GM23338 (cell line): ENCODE measurements around the gene ITPR2. TPM values are rescaled to one million over a fixed set of nuclear protein-coding genes. Genes with fewer than 3 reads are reported as not detected.

ENCODE experiments used
- ATAC-seq: fragments of 200-7000 bp; cut with Tn5 transposase; 3 replicates; pipeline ENCODE4 v1.9.1; 2020
- DNase-seq: peaks from one replicate; pipeline ENCODE4 v3.0.0-alpha.2; 2015; ENCODE audit warnings: low spot score
- H2AFZ ChIP-seq: fragments of 200-600 bp; sonication (generic); 2 replicates; pipeline ENCODE4 v1.8.0; 2016; ENCODE audit warnings: antibody characterized with exemption, mild to moderate bottlenecking, moderate library complexity
- H3F3A ChIP-seq: fragments of 200-600 bp; sonication (generic); replicated peaks from 2 replicates; pipeline ENCODE4 v1.8.0; 2017; ENCODE audit warnings: antibody characterized with exemption, mixed run types, low read depth
- H3K27ac ChIP-seq: fragments of 200-600 bp; sonication (generic); 2 replicates; pipeline ENCODE4 v1.6.1; 2016; ENCODE audit warnings: low read depth
- H3K27me3 ChIP-seq: fragments of 200-600 bp; sonication (generic); 2 replicates; pipeline ENCODE4 v1.8.0; 2016; ENCODE audit warnings: mild to moderate bottlenecking, mixed run types, moderate library complexity; ENCODE audit not compliant: insufficient read depth
- H3K36me3 ChIP-seq: fragments of 200-600 bp; sonication (generic); 2 replicates; pipeline ENCODE4 v1.8.0; 2016; ENCODE audit warnings: mild to moderate bottlenecking; ENCODE audit not compliant: insufficient read depth
- H3K4me1 ChIP-seq: fragments of 200-600 bp; sonication (generic); 2 replicates; pipeline ENCODE4 v1.8.0; 2016; ENCODE audit warnings: mild to moderate bottlenecking, moderate library complexity; ENCODE audit not compliant: insufficient read depth
- H3K4me2 ChIP-seq: fragments of 200-600 bp; sonication (generic); 2 replicates; pipeline ENCODE4 v1.7.1; 2017; ENCODE audit warnings: mixed run types
- H3K4me3 ChIP-seq: fragments of 200-600 bp; sonication (generic); 2 replicates; pipeline ENCODE4 v1.6.1; 2016; ENCODE audit warnings: mixed run types
- H3K79me2 ChIP-seq: fragments of 200-600 bp; sonication (generic); replicated peaks from 2 replicates; pipeline ENCODE4 v1.8.0; 2017; ENCODE audit warnings: mild to moderate bottlenecking; ENCODE audit not compliant: insufficient read depth
- H3K9me2 ChIP-seq: fragments of 200-600 bp; sonication (generic); 2 replicates; pipeline ENCODE4 v1.8.0; 2017; ENCODE audit not compliant: insufficient read depth
- H4K20me1 ChIP-seq: fragments of 200-600 bp; sonication (generic); replicated peaks from 2 replicates; pipeline ENCODE4 v1.8.0; 2017; ENCODE audit warnings: mild to moderate bottlenecking; ENCODE audit not compliant: insufficient read depth
- H3K27ac Mint-ChIP-seq: 2 replicates; pipeline ENCODE4 v1.8.0; 2020; ENCODE audit warnings: inconsistent platforms, mild to moderate bottlenecking, moderate library complexity, mixed read lengths
- H3K27me3 Mint-ChIP-seq: 3 replicates; pipeline ENCODE4 v1.8.0; 2022; ENCODE audit warnings: low read depth, mild to moderate bottlenecking, moderate library complexity, mixed read lengths, inconsistent platforms; ENCODE audit not compliant: insufficient read depth, poor library complexity
- H3K36me3 Mint-ChIP-seq: 3 replicates; pipeline ENCODE4 v1.8.0; 2021; ENCODE audit warnings: low read depth, mild to moderate bottlenecking, inconsistent platforms, moderate library complexity, mixed read lengths
- H3K4me1 Mint-ChIP-seq: 3 replicates; pipeline ENCODE4 v1.8.0; 2020; ENCODE audit warnings: mild to moderate bottlenecking, inconsistent platforms, mixed read lengths
- H3K4me3 Mint-ChIP-seq: 3 replicates; pipeline ENCODE4 v1.8.0; 2021; ENCODE audit warnings: moderate library complexity, mild to moderate bottlenecking, inconsistent platforms, mixed read lengths
- H3K9me3 Mint-ChIP-seq: 3 replicates; pipeline ENCODE4 v1.8.0; 2020; ENCODE audit warnings: moderate library complexity, mild to moderate bottlenecking, inconsistent platforms, mixed read lengths
- CREB1 ChIP-seq: fragments of 250-450 bp; sonication (Bioruptor Pico); IDR thresholded peaks from 2 replicates; pipeline ENCODE4 v1.5.0; 2020; ENCODE audit warnings: low read depth, mild to moderate bottlenecking, moderate library complexity
- EZH2 ChIP-seq: fragments of 200-600 bp; sonication (generic); IDR thresholded peaks from one replicate; pipeline ENCODE4 v1.8.0; 2017; ENCODE audit warnings: antibody characterized with exemption, mild to moderate bottlenecking, low read depth; ENCODE audit not compliant: unreplicated experiment
- EZH2phosphoT487 ChIP-seq: fragments of 200-600 bp; sonication (generic); IDR thresholded peaks from one replicate; pipeline ENCODE4 v1.8.1; 2018; ENCODE audit warnings: antibody characterized with exemption; ENCODE audit not compliant: unreplicated experiment
- JUNB ChIP-seq: IDR thresholded peaks from one replicate; pipeline ENCODE4 v1.6.1; 2016; ENCODE audit warnings: antibody characterized with exemption; ENCODE audit not compliant: unreplicated experiment
- NANOG ChIP-seq: IDR thresholded peaks from 2 replicates; pipeline ENCODE4 v1.6.1; 2016; ENCODE audit warnings: antibody characterized with exemption, borderline replicate concordance
- POLR2AphosphoS5 ChIP-seq: IDR thresholded peaks from 2 replicates; pipeline ENCODE4 v1.6.1; 2016; ENCODE audit warnings: antibody characterized with exemption, low read depth
- ZNF114 ChIP-seq: fragments of 250-450 bp; sonication (Bioruptor Pico); IDR thresholded peaks from 2 replicates; pipeline ENCODE4 v1.5.0; 2020; ENCODE audit warnings: mild to moderate bottlenecking, moderate library complexity
- ZNF331 ChIP-seq: fragments of 250-450 bp; sonication (Bioruptor Pico); IDR thresholded peaks from 2 replicates; pipeline ENCODE4 v1.5.0; 2020; ENCODE audit warnings: low read depth, mild to moderate bottlenecking, moderate library complexity
- polyA plus RNA-seq: library from polyadenylated mRNA; unstranded; fragments of >200 nt; fragmentation: Nextera tagmentation; extraction: Ambion mirVana; gene quantifications from 2 replicates; pipeline ENCODE4 v1.2.1, GENCODE V29; 2016
- total RNA-seq: library from RNA; depleted of rRNA; stranded (reverse); fragments of >200 nt; shearing (Covaris generic); gene quantifications from 2 replicates; pipeline ENCODE4 v1.2.3, GENCODE V29; 2014
- TF ChIP-seq, protein P1 (sequence below): fragments of 250-450 bp; sonication (Bioruptor Pico); IDR thresholded peaks from 2 replicates; pipeline ENCODE4 v1.5.0; 2020; ENCODE audit warnings: mild to moderate bottlenecking, moderate library complexity
- TF ChIP-seq, protein P2 (sequence below): IDR thresholded peaks from 2 replicates; pipeline ENCODE4 v1.6.1; 2016; ENCODE audit warnings: antibody characterized with exemption
- TF ChIP-seq, protein P3 (sequence below), 2 experiments: fragments of 200-600 bp in 1 of 2; sonication (generic) in 1 of 2; conservative IDR thresholded peaks; 2 replicates each; pipeline versions ENCODE4 v1.5.1 to v1.6.1; 2016 to 2017; ENCODE audit warnings: antibody characterized with exemption in 2 of 2, low read depth in 2 of 2, mild to moderate bottlenecking in 2 of 2, moderate library complexity in 1 of 2
- TF ChIP-seq, protein P4 (sequence below): IDR thresholded peaks from one replicate; pipeline ENCODE4 v1.6.1; 2018; ENCODE audit warnings: antibody characterized with exemption; ENCODE audit not compliant: unreplicated experiment

ITPR2 gene
- total and polyA plus RNA-seq, 2 experiments from 2014 or later: 44.5 to 65.2 TPM

DNA sequence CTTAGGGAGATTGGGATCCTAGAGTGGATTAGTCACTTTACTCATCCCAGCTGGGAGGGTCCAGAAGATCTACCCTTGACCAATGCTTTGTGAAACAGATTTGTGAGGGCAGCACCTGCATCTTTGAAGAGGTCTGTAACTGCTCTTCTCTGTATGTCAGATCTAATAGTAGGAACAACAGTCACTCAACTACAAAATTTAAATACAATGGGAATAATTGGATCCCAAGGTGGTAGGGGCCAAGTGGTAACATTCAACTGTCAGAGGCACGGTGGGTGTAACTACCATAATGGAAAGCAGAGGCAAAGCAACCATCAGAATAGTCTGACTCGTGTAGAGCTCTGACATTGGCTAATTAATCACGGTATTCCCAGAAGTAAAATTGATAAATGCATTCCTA, 55.8 kb downstream of the ITPR2 start:
- TF ChIP-seq EZH2 (no peak), EZH2phosphoT487 (no peak), ZNF331 (CRISPR knock-in tag) (no peak), ZNF114 (CRISPR knock-in tag) (no peak), NANOG (no peak), JUNB (no peak), CREB1 (CRISPR knock-in tag) (no peak), POLR2AphosphoS5 (no peak)
- TF ChIP-seq, protein P1, sequence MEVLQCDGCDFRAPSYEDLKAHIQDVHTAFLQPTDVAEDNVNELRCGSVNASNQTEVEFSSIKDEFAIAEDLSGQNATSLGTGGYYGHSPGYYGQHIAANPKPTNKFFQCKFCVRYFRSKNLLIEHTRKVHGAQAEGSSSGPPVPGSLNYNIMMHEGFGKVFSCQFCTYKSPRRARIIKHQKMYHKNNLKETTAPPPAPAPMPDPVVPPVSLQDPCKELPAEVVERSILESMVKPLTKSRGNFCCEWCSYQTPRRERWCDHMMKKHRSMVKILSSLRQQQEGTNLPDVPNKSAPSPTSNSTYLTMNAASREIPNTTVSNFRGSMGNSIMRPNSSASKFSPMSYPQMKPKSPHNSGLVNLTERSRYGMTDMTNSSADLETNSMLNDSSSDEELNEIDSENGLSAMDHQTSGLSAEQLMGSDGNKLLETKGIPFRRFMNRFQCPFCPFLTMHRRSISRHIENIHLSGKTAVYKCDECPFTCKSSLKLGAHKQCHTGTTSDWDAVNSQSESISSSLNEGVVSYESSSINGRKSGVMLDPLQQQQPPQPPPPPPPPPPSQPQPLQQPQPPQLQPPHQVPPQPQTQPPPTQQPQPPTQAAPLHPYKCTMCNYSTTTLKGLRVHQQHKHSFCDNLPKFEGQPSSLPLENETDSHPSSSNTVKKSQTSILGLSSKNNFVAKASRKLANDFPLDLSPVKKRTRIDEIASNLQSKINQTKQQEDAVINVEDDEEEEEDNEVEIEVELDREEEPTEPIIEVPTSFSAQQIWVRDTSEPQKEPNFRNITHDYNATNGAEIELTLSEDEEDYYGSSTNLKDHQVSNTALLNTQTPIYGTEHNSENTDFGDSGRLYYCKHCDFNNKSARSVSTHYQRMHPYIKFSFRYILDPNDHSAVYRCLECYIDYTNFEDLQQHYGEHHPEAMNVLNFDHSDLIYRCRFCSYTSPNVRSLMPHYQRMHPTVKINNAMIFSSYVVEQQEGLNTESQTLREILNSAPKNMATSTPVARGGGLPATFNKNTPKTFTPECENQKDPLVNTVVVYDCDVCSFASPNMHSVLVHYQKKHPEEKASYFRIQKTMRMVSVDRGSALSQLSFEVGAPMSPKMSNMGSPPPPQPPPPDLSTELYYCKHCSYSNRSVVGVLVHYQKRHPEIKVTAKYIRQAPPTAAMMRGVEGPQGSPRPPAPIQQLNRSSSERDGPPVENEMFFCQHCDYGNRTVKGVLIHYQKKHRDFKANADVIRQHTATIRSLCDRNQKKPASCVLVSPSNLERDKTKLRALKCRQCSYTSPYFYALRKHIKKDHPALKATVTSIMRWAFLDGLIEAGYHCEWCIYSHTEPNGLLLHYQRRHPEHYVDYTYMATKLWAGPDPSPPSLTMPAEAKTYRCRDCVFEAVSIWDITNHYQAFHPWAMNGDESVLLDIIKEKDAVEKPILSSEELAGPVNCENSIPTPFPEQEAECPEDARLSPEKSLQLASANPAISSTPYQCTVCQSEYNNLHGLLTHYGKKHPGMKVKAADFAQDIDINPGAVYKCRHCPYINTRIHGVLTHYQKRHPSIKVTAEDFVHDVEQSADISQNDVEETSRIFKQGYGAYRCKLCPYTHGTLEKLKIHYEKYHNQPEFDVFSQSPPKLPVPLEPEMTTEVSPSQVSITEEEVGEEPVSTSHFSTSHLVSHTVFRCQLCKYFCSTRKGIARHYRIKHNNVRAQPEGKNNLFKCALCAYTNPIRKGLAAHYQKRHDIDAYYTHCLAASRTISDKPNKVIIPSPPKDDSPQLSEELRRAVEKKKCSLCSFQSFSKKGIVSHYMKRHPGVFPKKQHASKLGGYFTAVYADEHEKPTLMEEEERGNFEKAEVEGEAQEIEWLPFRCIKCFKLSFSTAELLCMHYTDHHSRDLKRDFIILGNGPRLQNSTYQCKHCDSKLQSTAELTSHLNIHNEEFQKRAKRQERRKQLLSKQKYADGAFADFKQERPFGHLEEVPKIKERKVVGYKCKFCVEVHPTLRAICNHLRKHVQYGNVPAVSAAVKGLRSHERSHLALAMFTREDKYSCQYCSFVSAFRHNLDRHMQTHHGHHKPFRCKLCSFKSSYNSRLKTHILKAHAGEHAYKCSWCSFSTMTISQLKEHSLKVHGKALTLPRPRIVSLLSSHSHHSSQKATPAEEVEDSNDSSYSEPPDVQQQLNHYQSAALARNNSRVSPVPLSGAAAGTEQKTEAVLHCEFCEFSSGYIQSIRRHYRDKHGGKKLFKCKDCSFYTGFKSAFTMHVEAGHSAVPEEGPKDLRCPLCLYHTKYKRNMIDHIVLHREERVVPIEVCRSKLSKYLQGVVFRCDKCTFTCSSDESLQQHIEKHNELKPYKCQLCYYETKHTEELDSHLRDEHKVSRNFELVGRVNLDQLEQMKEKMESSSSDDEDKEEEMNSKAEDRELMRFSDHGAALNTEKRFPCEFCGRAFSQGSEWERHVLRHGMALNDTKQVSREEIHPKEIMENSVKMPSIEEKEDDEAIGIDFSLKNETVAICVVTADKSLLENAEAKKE (CRISPR knock-in tag): no peak
- TF ChIP-seq, protein P2, sequence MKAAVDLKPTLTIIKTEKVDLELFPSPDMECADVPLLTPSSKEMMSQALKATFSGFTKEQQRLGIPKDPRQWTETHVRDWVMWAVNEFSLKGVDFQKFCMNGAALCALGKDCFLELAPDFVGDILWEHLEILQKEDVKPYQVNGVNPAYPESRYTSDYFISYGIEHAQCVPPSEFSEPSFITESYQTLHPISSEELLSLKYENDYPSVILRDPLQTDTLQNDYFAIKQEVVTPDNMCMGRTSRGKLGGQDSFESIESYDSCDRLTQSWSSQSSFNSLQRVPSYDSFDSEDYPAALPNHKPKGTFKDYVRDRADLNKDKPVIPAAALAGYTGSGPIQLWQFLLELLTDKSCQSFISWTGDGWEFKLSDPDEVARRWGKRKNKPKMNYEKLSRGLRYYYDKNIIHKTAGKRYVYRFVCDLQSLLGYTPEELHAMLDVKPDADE: no peak
- TF ChIP-seq, protein P3, sequence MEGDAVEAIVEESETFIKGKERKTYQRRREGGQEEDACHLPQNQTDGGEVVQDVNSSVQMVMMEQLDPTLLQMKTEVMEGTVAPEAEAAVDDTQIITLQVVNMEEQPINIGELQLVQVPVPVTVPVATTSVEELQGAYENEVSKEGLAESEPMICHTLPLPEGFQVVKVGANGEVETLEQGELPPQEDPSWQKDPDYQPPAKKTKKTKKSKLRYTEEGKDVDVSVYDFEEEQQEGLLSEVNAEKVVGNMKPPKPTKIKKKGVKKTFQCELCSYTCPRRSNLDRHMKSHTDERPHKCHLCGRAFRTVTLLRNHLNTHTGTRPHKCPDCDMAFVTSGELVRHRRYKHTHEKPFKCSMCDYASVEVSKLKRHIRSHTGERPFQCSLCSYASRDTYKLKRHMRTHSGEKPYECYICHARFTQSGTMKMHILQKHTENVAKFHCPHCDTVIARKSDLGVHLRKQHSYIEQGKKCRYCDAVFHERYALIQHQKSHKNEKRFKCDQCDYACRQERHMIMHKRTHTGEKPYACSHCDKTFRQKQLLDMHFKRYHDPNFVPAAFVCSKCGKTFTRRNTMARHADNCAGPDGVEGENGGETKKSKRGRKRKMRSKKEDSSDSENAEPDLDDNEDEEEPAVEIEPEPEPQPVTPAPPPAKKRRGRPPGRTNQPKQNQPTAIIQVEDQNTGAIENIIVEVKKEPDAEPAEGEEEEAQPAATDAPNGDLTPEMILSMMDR (conservative IDR thresholded peaks at IDR 0.05; ENCODE audit: low read depth in 2 of 2): no peak
- TF ChIP-seq, protein P4, sequence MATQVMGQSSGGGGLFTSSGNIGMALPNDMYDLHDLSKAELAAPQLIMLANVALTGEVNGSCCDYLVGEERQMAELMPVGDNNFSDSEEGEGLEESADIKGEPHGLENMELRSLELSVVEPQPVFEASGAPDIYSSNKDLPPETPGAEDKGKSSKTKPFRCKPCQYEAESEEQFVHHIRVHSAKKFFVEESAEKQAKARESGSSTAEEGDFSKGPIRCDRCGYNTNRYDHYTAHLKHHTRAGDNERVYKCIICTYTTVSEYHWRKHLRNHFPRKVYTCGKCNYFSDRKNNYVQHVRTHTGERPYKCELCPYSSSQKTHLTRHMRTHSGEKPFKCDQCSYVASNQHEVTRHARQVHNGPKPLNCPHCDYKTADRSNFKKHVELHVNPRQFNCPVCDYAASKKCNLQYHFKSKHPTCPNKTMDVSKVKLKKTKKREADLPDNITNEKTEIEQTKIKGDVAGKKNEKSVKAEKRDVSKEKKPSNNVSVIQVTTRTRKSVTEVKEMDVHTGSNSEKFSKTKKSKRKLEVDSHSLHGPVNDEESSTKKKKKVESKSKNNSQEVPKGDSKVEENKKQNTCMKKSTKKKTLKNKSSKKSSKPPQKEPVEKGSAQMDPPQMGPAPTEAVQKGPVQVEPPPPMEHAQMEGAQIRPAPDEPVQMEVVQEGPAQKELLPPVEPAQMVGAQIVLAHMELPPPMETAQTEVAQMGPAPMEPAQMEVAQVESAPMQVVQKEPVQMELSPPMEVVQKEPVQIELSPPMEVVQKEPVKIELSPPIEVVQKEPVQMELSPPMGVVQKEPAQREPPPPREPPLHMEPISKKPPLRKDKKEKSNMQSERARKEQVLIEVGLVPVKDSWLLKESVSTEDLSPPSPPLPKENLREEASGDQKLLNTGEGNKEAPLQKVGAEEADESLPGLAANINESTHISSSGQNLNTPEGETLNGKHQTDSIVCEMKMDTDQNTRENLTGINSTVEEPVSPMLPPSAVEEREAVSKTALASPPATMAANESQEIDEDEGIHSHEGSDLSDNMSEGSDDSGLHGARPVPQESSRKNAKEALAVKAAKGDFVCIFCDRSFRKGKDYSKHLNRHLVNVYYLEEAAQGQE: no peak
- H3K9me2 ChIP-seq: peaks cover 8% of the 10 kb centered on the region
- no peak overlapping the region for H2AFZ ChIP-seq
- H3K27ac ChIP-seq: no peak overlapping the region
- no peak overlapping the region for H3K27ac Mint-ChIP-seq
- H3F3A ChIP-seq: no peaks in the 10 kb centered on the region
- H3K36me3 ChIP-seq: peaks cover 3% of the 10 kb centered on the region; the same call in 1 of the 2 replicates
- H3K4me2 ChIP-seq: no peak overlapping the region
- ATAC-seq: no peak
- H3K4me1 Mint-ChIP-seq: peaks cover 6% of the 10 kb centered on the region; the same call in 2 of the 3 replicates
- peaks cover 74% of the 10 kb centered on the region for H3K36me3 Mint-ChIP-seq
- no peak for DNase-seq
- peaks cover 6% of the 10 kb centered on the region for H3K27me3 Mint-ChIP-seq
- peaks cover 14% of the 10 kb centered on the region; the same call in 1 of the 2 replicates for H3K79me2 ChIP-seq
- H3K4me1 ChIP-seq: no peaks in the 10 kb centered on the region
- no peak overlapping the region for H3K4me3 ChIP-seq
- H3K4me3 Mint-ChIP-seq: no peak overlapping the region
- no peaks in the 10 kb centered on the region for H4K20me1 ChIP-seq
- H3K27me3 ChIP-seq: no peaks in the 10 kb centered on the region
- peaks cover 38% of the 10 kb centered on the region for H3K9me3 Mint-ChIP-seq
